Activated T-cell treated with anti-CD3 and anti-CD28 coated beads for 48 hours (primary cell): ENCODE data around the gene LIN37.
"Not testable (repeated sequence)": the region's sequence is repeated elsewhere in the genome, so short reads cannot be mapped to it uniquely, and the experiment has no call there.

Experiments used
- DNase-seq: peaks from one replicate; pipeline ENCODE4 v3.0.0-alpha.2; 2020; ENCODE audit warnings: low read depth

The LIN37 gene

DNA sequence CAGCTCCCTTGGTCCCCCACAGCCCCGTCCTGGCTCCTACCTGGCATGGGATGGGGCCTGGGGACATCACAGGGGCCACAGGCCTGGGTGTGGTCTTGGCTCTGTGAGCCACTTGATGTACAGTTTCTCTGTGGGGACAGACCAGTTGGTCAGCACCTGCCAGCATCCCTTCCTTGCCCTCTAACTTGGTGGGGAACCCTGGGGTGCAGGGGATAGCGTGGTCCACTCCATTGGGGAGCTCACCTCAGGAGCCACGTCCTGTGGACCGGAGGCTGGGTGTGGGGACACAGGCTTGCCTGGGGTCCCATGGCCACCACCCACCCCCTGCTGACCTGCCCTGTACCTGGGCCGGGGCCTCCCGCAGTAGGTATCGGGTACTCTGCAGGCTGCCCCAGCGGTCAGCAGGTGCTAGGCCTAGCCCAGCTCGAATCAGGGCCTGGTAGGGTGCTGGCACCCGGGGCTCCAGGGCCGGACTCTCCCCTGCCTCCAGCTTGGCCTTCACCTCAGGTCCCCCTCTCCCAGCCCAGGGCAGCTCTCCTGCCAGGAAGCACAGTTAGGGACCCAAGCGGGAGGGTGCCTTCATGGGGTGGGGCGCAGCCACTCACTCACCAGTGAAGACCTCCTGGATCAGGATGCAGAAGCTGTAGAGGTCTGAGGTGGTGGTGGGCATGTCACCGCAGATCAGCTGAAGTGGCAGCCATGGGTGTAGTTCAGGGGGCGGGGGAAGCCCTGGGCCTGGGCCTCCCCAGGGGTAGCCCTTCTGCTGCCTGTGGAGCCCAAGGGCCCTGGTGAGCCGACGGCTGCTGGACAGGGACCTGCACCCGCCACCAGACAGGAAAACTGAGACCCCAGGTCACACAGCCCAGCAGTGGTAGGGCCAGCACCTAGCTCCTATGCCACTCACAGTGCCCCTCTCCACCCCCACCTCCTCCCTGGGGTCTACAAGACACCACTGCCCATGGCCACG, 41.9 kb downstream of the LIN37 start:
- DNase-seq = no peak

- DNase-seq = no peak
Observed at GRCh38 chr19:35790981-35791813, 42.8 kb downstream of the LIN37 start.

DNA sequence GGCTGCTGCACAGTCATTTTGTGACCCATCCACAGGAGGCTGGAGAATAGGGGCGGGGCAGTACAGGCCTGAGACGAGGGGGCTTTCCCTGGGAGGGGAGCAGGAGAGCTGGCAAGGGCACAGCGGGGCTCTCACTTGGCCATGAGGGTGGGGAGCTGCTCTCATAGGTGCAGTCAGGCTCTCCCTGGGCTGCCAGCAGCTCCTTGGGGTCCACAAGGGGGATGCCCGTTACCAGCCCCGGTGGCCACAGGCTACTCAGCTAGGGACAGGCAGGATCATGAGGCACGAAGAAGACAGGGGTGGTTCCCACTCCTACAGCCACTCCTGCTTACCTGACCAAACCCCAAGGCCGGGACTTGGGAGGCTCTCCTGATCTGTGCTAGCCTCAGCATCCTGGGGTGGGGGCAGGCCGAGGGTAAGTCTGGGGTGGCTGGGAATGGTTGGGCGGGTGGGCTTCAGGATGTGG, 43.5 kb downstream of the LIN37 start:
- DNase-seq = no peak

DNA sequence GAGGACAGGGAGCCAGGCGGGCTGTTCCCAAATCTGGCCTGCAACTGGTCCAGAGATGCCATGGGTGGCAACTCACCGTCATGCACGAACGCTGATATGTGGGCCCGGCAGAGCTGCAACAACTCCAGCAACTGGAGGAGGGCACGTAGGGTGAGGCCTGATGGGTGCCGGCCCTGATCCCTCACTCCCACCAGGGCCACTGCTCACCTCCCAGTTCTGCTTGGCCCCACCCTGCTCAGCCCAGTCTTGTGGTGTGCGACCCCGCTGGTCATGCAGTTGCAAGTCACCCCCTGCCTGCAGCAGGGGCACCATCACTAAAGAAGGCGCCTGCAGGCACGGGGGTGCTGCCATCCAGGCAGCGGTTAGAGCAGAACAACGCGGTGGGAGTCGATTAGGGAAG, 43.9 kb downstream of the LIN37 start:
- no peak for DNase-seq

DNA sequence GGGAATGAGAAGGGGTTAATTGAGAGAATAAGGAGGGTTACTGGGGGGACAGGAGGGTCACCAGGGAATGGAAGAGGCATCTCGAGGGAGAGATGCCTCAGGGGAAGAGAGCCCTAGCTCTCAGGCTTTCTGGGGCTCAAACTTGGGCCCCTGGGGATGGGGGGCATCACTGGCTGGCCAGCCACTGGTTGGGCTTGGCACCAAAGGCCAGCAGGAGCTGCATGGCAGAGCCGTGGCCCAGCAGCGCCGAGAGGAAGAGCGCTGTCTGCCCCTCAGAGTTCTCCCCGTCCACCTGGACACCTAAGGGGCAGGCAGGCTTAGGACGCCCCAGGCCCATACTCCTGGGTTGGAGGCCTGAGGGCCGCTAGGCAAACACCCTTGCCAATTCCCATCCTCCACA, 44.5 kb downstream of the LIN37 start:
- DNase-seq = no peak

DNA sequence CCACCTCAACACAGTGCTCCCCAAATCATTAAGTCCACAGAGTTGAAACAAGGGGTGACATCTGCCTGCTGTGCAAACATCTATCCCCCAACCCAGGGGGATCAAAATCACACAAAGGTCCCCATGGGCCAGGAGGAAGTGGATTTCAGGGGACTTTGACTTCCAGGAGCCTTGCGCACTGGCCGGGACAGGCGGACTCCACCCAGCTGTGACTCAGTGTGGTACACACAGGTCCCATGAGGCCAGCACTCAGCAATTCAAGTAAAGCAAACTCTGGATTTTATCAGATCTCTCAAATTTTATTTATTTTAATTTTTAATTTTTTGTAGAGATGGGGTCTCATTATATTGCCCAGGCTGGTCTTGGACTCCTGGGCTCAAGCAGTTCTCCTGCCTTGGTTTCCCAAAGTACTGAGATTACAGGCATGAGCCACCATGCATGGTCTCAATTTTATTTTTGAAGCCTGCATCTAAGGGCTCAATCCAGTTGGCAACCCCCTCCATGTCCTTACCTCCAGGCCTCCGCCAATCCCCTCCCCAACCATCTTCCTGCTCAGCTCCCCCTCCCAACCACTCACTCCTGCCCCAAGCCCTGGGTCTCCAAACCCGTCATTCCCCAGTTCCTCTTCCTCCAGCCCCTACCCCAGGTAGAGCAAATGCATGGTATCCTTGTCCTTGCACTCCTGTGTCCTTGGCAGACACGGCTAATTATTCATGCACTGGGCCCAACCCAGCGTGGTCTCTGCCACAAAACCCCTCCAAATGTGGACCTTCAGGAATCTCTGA, 45.2 kb downstream of the LIN37 start:
- DNase-seq = no peak

- DNase-seq = not testable (repeated sequence)
Observed at GRCh38 chr19:35795564-35795963, 47.2 kb downstream of the LIN37 start.

- DNase-seq = no peak
Observed at GRCh38 chr19:35796645-35797542, 48.5 kb downstream of the LIN37 start.

DNA sequence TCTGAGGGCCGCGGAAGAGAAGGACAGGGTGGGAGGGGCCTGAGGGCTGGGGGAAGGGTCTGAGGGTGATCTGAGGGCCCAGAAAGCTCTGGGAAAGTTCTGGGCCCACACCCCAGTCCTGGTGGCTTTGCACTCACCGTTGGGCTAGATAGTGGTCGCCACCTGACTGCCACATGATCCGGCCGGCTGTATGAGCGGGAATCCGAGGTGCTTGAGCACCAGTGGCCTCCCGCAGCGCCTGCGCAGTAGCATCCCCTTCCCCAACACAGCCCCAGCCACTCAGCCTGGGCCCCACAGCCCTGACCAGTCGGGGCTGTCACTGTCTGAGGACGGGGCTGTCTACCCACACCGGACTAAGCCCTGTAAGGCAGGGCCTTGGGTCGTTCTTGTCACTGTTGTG, 49.3 kb downstream of the LIN37 start:
- DNase-seq = no peak

- no peak for DNase-seq
Observed at GRCh38 chr19:35801828-35802227, 53.5 kb downstream of the LIN37 start.
